Right forelimb (tissue), 1 donor: ENCODE results near the gene EPHB6.
A peak's percentile ranks its signal among the peaks of the same experiment; 100 is the strongest.

Source experiments
- DNase-seq: peaks from one replicate; pipeline ENCODE4 v3.0.0-alpha.2; 2018

EPHB6 gene

GRCh38 chr7:142833174-142834048 lies 21.5 kb upstream of the EPHB6 start:
- no peak for DNase-seq

GRCh38 chr7:142835487-142835886 lies 19.4 kb upstream of the EPHB6 start:
- DNase-seq = no peak

- no peak for DNase-seq
These were observed 18.4 kb upstream of the EPHB6 start for GRCh38 chr7:142836426-142836825.

- no peak for DNase-seq
These were observed 16.2 kb upstream of the EPHB6 start for GRCh38 chr7:142838461-142839213.

- DNase-seq = no peak
These were observed 12.6 kb upstream of the EPHB6 start for GRCh38 chr7:142842251-142842766.

GRCh38 chr7:142847353-142847752 lies 7.5 kb upstream of the EPHB6 start:
- DNase-seq = no peak

- DNase-seq = no peak
These were observed 3.6 kb upstream of the EPHB6 start for GRCh38 chr7:142851269-142851668.

- DNase-seq = no peak
These were observed 3.0 kb upstream of the EPHB6 start for GRCh38 chr7:142851919-142852318.

- DNase-seq = peak; percentile 77
These were observed 1.0 kb upstream of the EPHB6 start for GRCh38 chr7:142853739-142854371.

- DNase-seq = no peak
These were observed 353 bp downstream of the EPHB6 start for GRCh38 chr7:142855114-142855743.

GRCh38 chr7:142855756-142856564 lies 1.1 kb downstream of the EPHB6 start:
- DNase-seq = no peak

GRCh38 chr7:142856565-142857245 lies 1.8 kb downstream of the EPHB6 start:
- DNase-seq = no peak

- DNase-seq = no peak
These were observed 2.7 kb downstream of the EPHB6 start for GRCh38 chr7:142857625-142858024.

- no peak for DNase-seq
These were observed 4.5 kb downstream of the EPHB6 start for GRCh38 chr7:142859411-142859810.

- DNase-seq = no peak
These were observed 5.0 kb downstream of the EPHB6 start for GRCh38 chr7:142859829-142860228.

- DNase-seq = no peak
These were observed 6.1 kb downstream of the EPHB6 start for GRCh38 chr7:142860968-142861367.

- DNase-seq = no peak
These were observed 7.5 kb downstream of the EPHB6 start for GRCh38 chr7:142862351-142862750.

GRCh38 chr7:142862786-142863400 lies 8.0 kb downstream of the EPHB6 start:
- DNase-seq = no peak

GRCh38 chr7:142863891-142864685 lies 9.2 kb downstream of the EPHB6 start:
- DNase-seq = no peak
